Suprapubic skin (tissue), 4 donors: ENCODE measurements around the gene PLXNB3.

Experiments
- EP300 ChIP-seq: sonication (generic); formaldehyde crosslinking; IDR thresholded peaks from one replicate; pipeline ENCODE4 v1.6.1; 2017; ENCODE audit warnings: antibody characterized with exemption
- POLR2A ChIP-seq, 2 donors: fragments of 450-650 bp; IDR thresholded peaks; one replicate each; pipeline ENCODE4 v1.6.1; 2017; ENCODE audit warnings: antibody characterized with exemption in 2 of 2, mild to moderate bottlenecking in 2 of 2, moderate library complexity in 2 of 2
- POLR2AphosphoS5 ChIP-seq, 3 donors: sonication (generic); formaldehyde crosslinking; IDR thresholded peaks; one replicate each; pipeline ENCODE4 v1.6.1; 2017; ENCODE audit warnings: antibody characterized with exemption in 3 of 3
- TF ChIP-seq, protein P1 (sequence below), 2 donors: fragments of 200-600 bp in 1 of 2; fragments of 450-650 bp in 1 of 2; sonication (generic) in 1 of 2; IDR thresholded peaks; one replicate each; pipeline ENCODE4 v1.5.1; 2016 to 2019; ENCODE audit warnings: antibody characterized with exemption in 2 of 2, mild to moderate bottlenecking in 1 of 2, moderate library complexity in 1 of 2

DNA sequence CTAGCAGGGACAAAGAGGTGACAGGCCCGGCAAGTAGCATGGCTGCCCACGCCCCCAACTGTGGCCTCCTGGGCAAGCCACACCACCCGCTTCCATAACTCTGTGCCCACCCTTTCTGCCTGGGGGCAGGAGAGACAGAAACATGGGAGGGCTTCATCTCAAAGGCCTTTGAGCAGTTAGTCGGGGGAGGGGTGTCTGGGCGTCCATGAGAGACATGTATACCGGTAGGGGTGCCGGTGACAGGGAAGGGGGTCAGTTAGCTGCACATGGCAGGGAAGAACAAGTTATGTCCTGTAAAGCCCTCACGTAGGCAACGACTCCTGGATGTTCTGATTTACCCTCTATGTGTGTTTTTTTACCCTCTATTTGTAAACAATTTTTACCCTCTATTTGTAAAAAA, 57.0 kb downstream of the PLXNB3 start:
- no peak for TF ChIP-seq POLR2A (IDR thresholded peaks at IDR 0.05)
- TF ChIP-seq, protein P1, sequence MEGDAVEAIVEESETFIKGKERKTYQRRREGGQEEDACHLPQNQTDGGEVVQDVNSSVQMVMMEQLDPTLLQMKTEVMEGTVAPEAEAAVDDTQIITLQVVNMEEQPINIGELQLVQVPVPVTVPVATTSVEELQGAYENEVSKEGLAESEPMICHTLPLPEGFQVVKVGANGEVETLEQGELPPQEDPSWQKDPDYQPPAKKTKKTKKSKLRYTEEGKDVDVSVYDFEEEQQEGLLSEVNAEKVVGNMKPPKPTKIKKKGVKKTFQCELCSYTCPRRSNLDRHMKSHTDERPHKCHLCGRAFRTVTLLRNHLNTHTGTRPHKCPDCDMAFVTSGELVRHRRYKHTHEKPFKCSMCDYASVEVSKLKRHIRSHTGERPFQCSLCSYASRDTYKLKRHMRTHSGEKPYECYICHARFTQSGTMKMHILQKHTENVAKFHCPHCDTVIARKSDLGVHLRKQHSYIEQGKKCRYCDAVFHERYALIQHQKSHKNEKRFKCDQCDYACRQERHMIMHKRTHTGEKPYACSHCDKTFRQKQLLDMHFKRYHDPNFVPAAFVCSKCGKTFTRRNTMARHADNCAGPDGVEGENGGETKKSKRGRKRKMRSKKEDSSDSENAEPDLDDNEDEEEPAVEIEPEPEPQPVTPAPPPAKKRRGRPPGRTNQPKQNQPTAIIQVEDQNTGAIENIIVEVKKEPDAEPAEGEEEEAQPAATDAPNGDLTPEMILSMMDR (IDR thresholded peaks at IDR 0.05): no peak
- TF ChIP-seq EP300: no peak
- no peak for TF ChIP-seq POLR2AphosphoS5 (IDR thresholded peaks at IDR 0.05)
